ENCODE results near the gene PADI4.

Gene PADI4

DNA sequence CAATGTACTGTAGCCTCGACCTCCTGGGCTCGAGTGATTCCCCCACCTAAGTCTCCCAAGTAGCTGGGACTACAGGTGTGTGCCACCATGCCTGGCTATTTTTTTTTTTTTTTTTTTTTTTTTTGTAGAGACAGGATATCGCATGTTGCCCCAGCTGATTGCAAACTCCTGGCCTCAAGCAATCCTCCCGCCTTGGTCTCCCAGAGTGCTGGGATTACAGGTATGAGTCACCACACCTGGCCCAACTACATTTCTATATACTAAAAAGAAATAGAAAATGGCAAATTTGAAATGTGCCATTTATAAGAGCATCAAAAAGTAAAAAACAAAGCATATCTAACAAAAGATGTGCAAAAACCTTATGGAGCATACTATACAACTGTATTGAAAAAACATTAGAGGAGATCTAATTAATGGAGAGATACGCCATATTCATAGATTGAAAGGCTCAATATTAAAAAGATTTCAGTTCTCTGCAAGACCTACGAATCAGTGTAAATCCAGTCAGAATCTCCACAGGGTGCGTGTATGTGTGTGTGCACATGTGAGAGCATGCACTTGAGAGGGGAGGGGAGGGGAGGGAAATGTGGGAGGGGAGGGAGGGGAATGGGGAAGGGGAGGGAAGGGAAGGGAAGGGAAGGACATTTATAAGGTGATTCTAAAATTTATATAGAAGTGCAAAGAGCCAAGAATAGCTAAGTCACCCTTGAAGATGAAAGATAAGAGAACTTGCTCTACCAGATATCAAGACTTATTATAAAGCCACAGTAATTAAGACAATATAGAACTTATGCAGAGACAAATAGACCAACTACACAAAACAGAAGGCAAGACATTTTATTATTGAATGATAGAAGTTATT is 15.5 kb upstream of the PADI4 start:
- TF ChIP-seq, protein P1, sequence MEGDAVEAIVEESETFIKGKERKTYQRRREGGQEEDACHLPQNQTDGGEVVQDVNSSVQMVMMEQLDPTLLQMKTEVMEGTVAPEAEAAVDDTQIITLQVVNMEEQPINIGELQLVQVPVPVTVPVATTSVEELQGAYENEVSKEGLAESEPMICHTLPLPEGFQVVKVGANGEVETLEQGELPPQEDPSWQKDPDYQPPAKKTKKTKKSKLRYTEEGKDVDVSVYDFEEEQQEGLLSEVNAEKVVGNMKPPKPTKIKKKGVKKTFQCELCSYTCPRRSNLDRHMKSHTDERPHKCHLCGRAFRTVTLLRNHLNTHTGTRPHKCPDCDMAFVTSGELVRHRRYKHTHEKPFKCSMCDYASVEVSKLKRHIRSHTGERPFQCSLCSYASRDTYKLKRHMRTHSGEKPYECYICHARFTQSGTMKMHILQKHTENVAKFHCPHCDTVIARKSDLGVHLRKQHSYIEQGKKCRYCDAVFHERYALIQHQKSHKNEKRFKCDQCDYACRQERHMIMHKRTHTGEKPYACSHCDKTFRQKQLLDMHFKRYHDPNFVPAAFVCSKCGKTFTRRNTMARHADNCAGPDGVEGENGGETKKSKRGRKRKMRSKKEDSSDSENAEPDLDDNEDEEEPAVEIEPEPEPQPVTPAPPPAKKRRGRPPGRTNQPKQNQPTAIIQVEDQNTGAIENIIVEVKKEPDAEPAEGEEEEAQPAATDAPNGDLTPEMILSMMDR (IDR thresholded peaks at IDR 0.05; ENCODE audit: insufficient read depth, low read depth, low read length, missing control alignments) = no peak
- no peak overlapping the region for H3K4me3 ChIP-seq (ENCODE audit: low read depth, low read length)
- DNase-seq (ENCODE audit: low read depth) = no peak

- TF ChIP-seq, protein P1 (IDR thresholded peaks at IDR 0.05; ENCODE audit: insufficient read depth, low read depth, low read length, missing control alignments) = no peak
- no peak for DNase-seq (ENCODE audit: low read depth)
- H3K4me3 ChIP-seq (ENCODE audit: low read depth, low read length) = no peak overlapping the region
Observed at GRCh38 chr1:17293681-17294425, 14.1 kb upstream of the PADI4 start.

GRCh38 chr1:17295292-17295691 is 12.7 kb upstream of the PADI4 start:
- TF ChIP-seq, protein P1 (IDR thresholded peaks at IDR 0.05; ENCODE audit: insufficient read depth, low read depth, low read length, missing control alignments) = no peak
- no peak overlapping the region for H3K4me3 ChIP-seq (ENCODE audit: low read depth, low read length)
- DNase-seq (ENCODE audit: low read depth) = no peak

- DNase-seq (ENCODE audit: low read depth) = no peak
- TF ChIP-seq, protein P1 (IDR thresholded peaks at IDR 0.05; ENCODE audit: insufficient read depth, low read depth, low read length, missing control alignments) = no peak
Observed at GRCh38 chr1:17296086-17296485, 11.9 kb upstream of the PADI4 start.

GRCh38 chr1:17297991-17298390 is 10.0 kb upstream of the PADI4 start:
- no peak overlapping the region for H3K4me3 ChIP-seq (ENCODE audit: low read depth, low read length)
- no peak for DNase-seq (ENCODE audit: low read depth)
- TF ChIP-seq, protein P1 (IDR thresholded peaks at IDR 0.05; ENCODE audit: insufficient read depth, low read depth, low read length, missing control alignments) = no peak

More at GRCh38 chr1:17296086-17296485, 11.9 kb upstream of the PADI4 start:
- H3K4me3 ChIP-seq (ENCODE audit: low read depth, low read length) = no peak overlapping the region

DNA sequence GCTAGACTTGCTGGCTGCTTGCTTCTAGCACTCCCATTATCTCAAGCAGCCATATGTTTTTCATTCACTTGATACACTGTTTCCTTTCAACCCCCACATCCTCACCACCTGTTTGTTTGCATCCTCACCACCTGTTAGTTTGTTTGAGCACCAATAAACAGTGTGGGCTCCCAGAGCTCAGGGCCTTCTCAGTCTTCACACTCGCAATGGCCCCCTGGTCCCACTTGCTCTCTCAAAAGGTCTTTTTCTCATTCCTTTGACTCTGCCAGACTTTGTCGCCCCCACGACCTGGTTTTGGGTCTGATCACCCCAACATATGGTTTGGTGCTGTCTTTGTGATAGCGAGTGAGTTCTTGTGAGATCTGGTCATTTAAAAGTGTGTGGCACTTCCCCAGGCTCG is 6.2 kb upstream of the PADI4 start:
- TF ChIP-seq, protein P1 (IDR thresholded peaks at IDR 0.05; ENCODE audit: insufficient read depth, low read depth, low read length, missing control alignments) = no peak
- DNase-seq (ENCODE audit: low read depth) = no peak
- no peak overlapping the region for H3K4me3 ChIP-seq (ENCODE audit: low read depth, low read length)
